ENCODE data around the gene SEPHS2. TPM values are rescaled to one million over a fixed set of nuclear protein-coding genes. Genes with fewer than 3 reads are reported as not detected.
"Not testable (repeated sequence)": the region's sequence is repeated elsewhere in the genome, so short reads cannot be mapped to it uniquely, and the experiment has no call there.

Gene SEPHS2
- total RNA-seq, 1 experiment from 2014 or later, result 8.4 TPM

GRCh38 chr16:30397056-30397455, 48.6 kb downstream of the SEPHS2 start:
- POLR2A ChIA-PET (ENCODE audit: unreplicated experiment), result no interaction called here
- peak overlapping the region; percentile 84; the same call in 1 of the 2 replicates for H3K4me3 ChIP-seq (ENCODE audit: low read length)

GRCh38 chr16:30396627-30397026, 49.0 kb downstream of the SEPHS2 start:
- not testable (repeated sequence) for BruUV-seq (replicated peaks)
- peak overlapping the region; percentile 84 for H3K4me3 ChIP-seq (ENCODE audit: low read length)

More at GRCh38 chr16:30397056-30397455, 48.6 kb downstream of the SEPHS2 start:
- H3K27ac ChIP-seq (ENCODE audit: low read length), result no peak overlapping the region
- DNase-seq (no peak), ATAC-seq (no peak)
- no peaks in the 10 kb centered on the region for H3K27me3 ChIP-seq (ENCODE audit: low read length)
- no TSS peak for BruUV-seq (replicated peaks)
- peak overlapping the region; percentile 93; the same call in 1 of the 2 replicates for H3K4me2 ChIP-seq (ENCODE audit: low read length)
- H3F3A ChIP-seq (ENCODE audit: low read length, unreplicated experiment), result no peaks in the 10 kb centered on the region
- no peak overlapping the region for H3K9ac ChIP-seq (ENCODE audit: low read length)
- H3K9me3 ChIP-seq (ENCODE audit: low read length), result no peaks in the 10 kb centered on the region
- intact Hi-C loops (cut with micrococcal nuclease), result no loop called here
- no peak overlapping the region for H2AFZ ChIP-seq (ENCODE audit: low read length)
- H3K36me3 ChIP-seq (ENCODE audit: low read depth, low read length), result no peaks in the 10 kb centered on the region
- H4K20me1 ChIP-seq (ENCODE audit: low read length), result no peaks in the 10 kb centered on the region
- no peak for TF ChIP-seq EZH2phosphoT487 (IDR thresholded peaks at IDR 0.05; ENCODE audit: borderline replicate concordance, low read length)
- no peak for TF ChIP-seq CTCF (conservative IDR thresholded peaks at IDR 0.05; ENCODE audit: low read depth, low read length)
- TF ChIP-seq EZH2 (IDR thresholded peaks at IDR 0.05; ENCODE audit: low read length, unreplicated experiment), result no peak
- H3K4me1 ChIP-seq (ENCODE audit: insufficient read depth, low read length), result 0 out of 2 replicates have a peak, but pooled peaks cover 4% of the 10 kb centered on the region
- H3K9me2 ChIP-seq (replicated peaks; ENCODE audit: low read length), result no peaks in the 10 kb centered on the region
- peaks cover 20% of the 10 kb centered on the region for H3K79me2 ChIP-seq (ENCODE audit: low read length)
- CTCF ChIA-PET, result no interaction called here

GRCh38 chr16:30395992-30396585, 49.6 kb downstream of the SEPHS2 start:
- TSS peak; percentile 44 for BruUV-seq (replicated peaks)
- intact Hi-C loops (cut with micrococcal nuclease), result loop anchor here (2.0 kb wide), 1 partner anchor 17 kb away; no protein-coding TSS in a partner anchor
- POLR2A ChIA-PET (ENCODE audit: unreplicated experiment), result interaction anchor here (0.6 kb wide), 1 partner anchor 352 kb away, joined by 4 read pairs; the partner anchor contains the start of gene PHKG2

More at GRCh38 chr16:30396627-30397026, 49.0 kb downstream of the SEPHS2 start:
- H3K9ac ChIP-seq (ENCODE audit: low read length); H3K36me3 ChIP-seq (ENCODE audit: low read depth, low read length); H3K9me2 ChIP-seq (replicated peaks; ENCODE audit: low read length); H4K20me1 ChIP-seq (ENCODE audit: low read length); H2AFZ ChIP-seq (ENCODE audit: low read length); ATAC-seq; DNase-seq; H3K9me3 ChIP-seq (ENCODE audit: low read length); intact Hi-C loops (cut with micrococcal nuclease); H3F3A ChIP-seq (ENCODE audit: low read length, unreplicated experiment); H3K4me1 ChIP-seq (ENCODE audit: insufficient read depth, low read length); H3K27me3 ChIP-seq (ENCODE audit: low read length); H3K27ac ChIP-seq (ENCODE audit: low read length): not testable (repeated sequence)
- CTCF ChIA-PET, result interaction anchor here (0.8 kb wide), 1 partner anchor 13 kb away, joined by 4 read pairs; no protein-coding TSS in a partner anchor
- POLR2A ChIA-PET (ENCODE audit: unreplicated experiment), result interaction anchor here (0.6 kb wide), 1 partner anchor 351 kb away, joined by 4 read pairs; the partner anchor contains the start of gene PHKG2
- Histone ChIP-seq H3K79me2 (ENCODE audit: low read length) (peaks cover 20% of the 10 kb centered on the region), H3K4me2 (ENCODE audit: low read length) (peak overlapping the region; percentile 93)

More at GRCh38 chr16:30395992-30396585, 49.6 kb downstream of the SEPHS2 start:
- Histone ChIP-seq H3K4me3 (ENCODE audit: low read length) (peak overlapping the region; percentile 84), H3K36me3 (ENCODE audit: low read depth, low read length) (no peaks in the 10 kb centered on the region), H3K9me3 (ENCODE audit: low read length) (no peaks in the 10 kb centered on the region), H3K4me1 (ENCODE audit: insufficient read depth, low read length) (0 out of 2 replicates have a peak, but pooled peaks cover 4% of the 10 kb centered on the region), H2AFZ (ENCODE audit: low read length) (peak overlapping the region; percentile 66), H3K27me3 (ENCODE audit: low read length) (no peaks in the 10 kb centered on the region), H3K9ac (ENCODE audit: low read length) (peak overlapping the region; percentile 68), H3K4me2 (ENCODE audit: low read length) (peak overlapping the region; percentile 93), H3K79me2 (ENCODE audit: low read length) (peaks cover 20% of the 10 kb centered on the region), H4K20me1 (ENCODE audit: low read length) (no peaks in the 10 kb centered on the region), H3F3A (ENCODE audit: low read length, unreplicated experiment) (no peaks in the 10 kb centered on the region), H3K9me2 (replicated peaks; ENCODE audit: low read length) (no peaks in the 10 kb centered on the region), H3K27ac (ENCODE audit: low read length) (0 out of 2 replicates have a peak overlapping the region, but pooled peaks have one; percentile 4)
- no peak for TF ChIP-seq EZH2phosphoT487 (IDR thresholded peaks at IDR 0.05; ENCODE audit: borderline replicate concordance, low read length)
- no peak for TF ChIP-seq EZH2 (IDR thresholded peaks at IDR 0.05; ENCODE audit: low read length, unreplicated experiment)
- TF ChIP-seq CTCF (conservative IDR thresholded peaks at IDR 0.05; ENCODE audit: low read depth, low read length), result no peak
- ATAC-seq (no peak), DNase-seq (no peak)
- CTCF ChIA-PET, result interaction anchor here (0.8 kb wide), 1 partner anchor 13 kb away, joined by 4 read pairs; no protein-coding TSS in a partner anchor
